Neural crest cell (in vitro differentiated cells): Measurements from ENCODE around the gene TRIM71. TPM values are rescaled to one million over a fixed set of nuclear protein-coding genes. Genes with fewer than 3 reads are reported as not detected.

Experiments
- DNase-seq: peaks from one replicate; pipeline ENCODE4 v3.0.0; 2021; ENCODE audit warnings: low read depth, mixed read lengths, low spot score
- H3K27ac Mint-ChIP-seq: one replicate; pipeline ENCODE4 v1.8.0; 2021; ENCODE audit warnings: mild to moderate bottlenecking, mixed read lengths; ENCODE audit not compliant: unreplicated experiment
- H3K27me3 Mint-ChIP-seq: 2 replicates; pipeline ENCODE4 v1.8.0; 2021; ENCODE audit warnings: low read depth, mild to moderate bottlenecking, mixed read lengths
- H3K36me3 Mint-ChIP-seq: 2 replicates; pipeline ENCODE4 v1.8.0; 2021; ENCODE audit warnings: low read depth, mild to moderate bottlenecking, mixed read lengths
- H3K4me1 Mint-ChIP-seq: 2 replicates; pipeline ENCODE4 v1.8.0; 2021; ENCODE audit warnings: mixed read lengths
- H3K4me3 Mint-ChIP-seq: one replicate; pipeline ENCODE4 v1.8.0; 2021; ENCODE audit warnings: mild to moderate bottlenecking, mixed read lengths
- H3K9me3 Mint-ChIP-seq: 2 replicates; pipeline ENCODE4 v1.8.0; 2021; ENCODE audit warnings: mixed read lengths
- total RNA-seq: library from RNA; stranded (reverse); gene quantifications from 2 replicates; pipeline ENCODE4 v1.2.1, GENCODE V29; 2021
- TF ChIP-seq, protein P1 (sequence below): fragments of 200-600 bp; sonication (generic); conservative IDR thresholded peaks from 2 replicates; pipeline ENCODE4 v1.5.0; 2021; ENCODE audit warnings: antibody characterized with exemption, mild to moderate bottlenecking

The TRIM71 gene
- total RNA-seq, 1 donor from 2014 or later: 92.4 TPM

DNA sequence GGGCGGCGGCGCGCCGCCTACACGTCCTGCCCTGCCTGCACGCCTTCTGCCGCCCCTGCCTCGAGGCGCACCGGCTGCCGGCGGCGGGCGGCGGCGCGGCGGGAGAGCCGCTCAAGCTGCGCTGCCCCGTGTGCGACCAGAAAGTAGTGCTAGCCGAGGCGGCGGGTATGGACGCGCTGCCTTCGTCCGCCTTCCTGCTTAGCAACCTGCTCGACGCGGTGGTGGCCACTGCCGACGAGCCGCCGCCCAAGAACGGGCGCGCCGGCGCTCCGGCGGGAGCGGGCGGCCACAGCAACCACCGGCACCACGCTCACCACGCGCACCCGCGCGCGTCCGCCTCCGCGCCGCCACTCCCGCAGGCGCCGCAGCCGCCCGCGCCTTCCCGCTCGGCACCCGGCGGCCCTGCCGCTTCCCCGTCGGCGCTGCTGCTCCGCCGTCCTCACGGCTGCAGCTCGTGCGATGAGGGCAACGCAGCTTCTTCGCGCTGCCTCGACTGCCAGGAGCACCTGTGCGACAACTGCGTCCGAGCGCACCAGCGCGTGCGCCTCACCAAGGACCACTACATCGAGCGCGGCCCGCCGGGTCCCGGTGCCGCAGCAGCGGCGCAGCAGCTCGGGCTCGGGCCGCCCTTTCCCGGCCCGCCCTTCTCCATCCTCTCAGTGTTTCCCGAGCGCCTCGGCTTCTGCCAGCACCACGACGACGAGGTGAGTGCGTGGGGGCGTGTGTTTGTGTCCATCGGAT is 602 bp downstream of the TRIM71 start:
- peaks cover 13% of the 10 kb centered on the region for H3K27me3 Mint-ChIP-seq
- H3K36me3 Mint-ChIP-seq: peaks cover 23% of the 10 kb centered on the region
- no peak for DNase-seq
- TF ChIP-seq, protein P1, sequence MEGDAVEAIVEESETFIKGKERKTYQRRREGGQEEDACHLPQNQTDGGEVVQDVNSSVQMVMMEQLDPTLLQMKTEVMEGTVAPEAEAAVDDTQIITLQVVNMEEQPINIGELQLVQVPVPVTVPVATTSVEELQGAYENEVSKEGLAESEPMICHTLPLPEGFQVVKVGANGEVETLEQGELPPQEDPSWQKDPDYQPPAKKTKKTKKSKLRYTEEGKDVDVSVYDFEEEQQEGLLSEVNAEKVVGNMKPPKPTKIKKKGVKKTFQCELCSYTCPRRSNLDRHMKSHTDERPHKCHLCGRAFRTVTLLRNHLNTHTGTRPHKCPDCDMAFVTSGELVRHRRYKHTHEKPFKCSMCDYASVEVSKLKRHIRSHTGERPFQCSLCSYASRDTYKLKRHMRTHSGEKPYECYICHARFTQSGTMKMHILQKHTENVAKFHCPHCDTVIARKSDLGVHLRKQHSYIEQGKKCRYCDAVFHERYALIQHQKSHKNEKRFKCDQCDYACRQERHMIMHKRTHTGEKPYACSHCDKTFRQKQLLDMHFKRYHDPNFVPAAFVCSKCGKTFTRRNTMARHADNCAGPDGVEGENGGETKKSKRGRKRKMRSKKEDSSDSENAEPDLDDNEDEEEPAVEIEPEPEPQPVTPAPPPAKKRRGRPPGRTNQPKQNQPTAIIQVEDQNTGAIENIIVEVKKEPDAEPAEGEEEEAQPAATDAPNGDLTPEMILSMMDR: no peak
- H3K4me1 Mint-ChIP-seq: peaks cover 71% of the 10 kb centered on the region
- H3K9me3 Mint-ChIP-seq: no peaks in the 10 kb centered on the region
- H3K4me3 Mint-ChIP-seq: peak overlapping the region; percentile 96
- peak overlapping the region; percentile 94 for H3K27ac Mint-ChIP-seq

DNA sequence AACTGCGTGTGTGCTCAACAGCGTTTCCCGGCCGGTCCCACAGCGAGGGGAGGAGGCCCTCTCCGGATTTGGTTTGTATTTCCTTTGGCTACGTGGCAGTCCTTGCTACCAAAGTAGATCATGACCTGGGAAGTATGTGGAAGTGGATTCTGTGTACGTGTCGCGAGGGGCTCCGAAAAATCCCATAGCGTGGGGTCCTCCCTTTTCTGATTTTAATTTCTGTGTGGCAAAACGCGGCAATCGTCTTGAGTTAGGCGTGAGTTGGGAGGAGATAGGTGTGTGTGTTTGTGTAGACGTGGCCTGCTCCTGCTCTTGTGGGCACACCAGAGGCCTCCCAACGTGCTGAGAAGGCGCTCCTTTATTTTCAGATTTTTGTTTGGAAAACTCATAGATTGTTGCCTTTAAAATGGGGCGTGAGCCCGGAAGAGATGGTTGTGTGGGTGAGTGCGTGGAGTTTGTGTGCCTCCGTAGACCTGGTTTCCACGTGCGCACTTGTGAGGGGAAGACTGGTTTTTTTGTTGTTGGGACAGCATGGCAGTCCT is 1.2 kb downstream of the TRIM71 start:
- Mint-ChIP-seq H3K4me1 (peaks cover 71% of the 10 kb centered on the region), H3K4me3 (peak overlapping the region; percentile 96), H3K27ac (peak overlapping the region; percentile 94), H3K27me3 (peaks cover 13% of the 10 kb centered on the region), H3K9me3 (no peaks in the 10 kb centered on the region), H3K36me3 (peaks cover 25% of the 10 kb centered on the region)
- no peak for DNase-seq
- TF ChIP-seq, protein P1: no peak

DNA sequence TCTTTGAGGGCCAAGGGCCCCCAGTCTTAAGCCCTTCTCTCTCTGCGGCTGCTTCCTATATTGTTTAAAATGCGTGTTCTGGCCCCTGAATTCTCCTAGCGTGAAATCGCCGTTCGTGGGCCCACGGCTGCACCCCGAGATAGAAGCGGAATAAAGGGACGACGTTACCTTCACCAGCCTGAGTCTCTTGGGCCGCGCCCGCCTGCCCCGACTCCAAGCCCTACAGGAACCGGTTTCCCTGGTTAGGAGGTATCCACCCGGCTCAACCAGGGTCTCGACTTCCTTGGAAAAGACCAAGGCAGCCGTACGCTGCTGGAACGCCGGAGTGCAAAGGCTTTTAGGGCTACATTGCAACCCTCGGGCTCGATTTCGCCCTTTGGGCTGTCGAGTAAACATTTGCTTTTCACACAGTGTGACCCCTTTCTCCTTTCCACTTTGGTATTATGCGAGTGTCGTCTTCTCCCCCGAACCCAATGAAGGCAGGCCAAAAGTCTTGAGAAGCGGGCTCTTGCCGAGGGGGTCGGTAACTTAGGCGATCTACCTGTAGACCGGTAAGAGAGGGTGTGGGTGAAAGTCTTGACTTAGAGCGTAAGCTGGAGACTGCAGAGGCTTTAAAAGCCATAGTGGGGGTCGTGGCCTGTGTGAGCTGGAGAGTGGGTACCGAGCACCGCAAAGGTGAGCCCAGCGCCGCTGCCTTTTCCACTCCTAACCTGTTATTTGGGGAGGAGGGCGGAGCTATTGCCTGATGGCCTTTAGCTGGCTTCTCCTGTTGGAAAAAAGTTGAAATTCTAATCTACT is 2.0 kb downstream of the TRIM71 start:
- DNase-seq: no peak
- TF ChIP-seq, protein P1: no peak
- Mint-ChIP-seq H3K4me1 (peaks cover 66% of the 10 kb centered on the region), H3K36me3 (peaks cover 25% of the 10 kb centered on the region), H3K27me3 (peaks cover 13% of the 10 kb centered on the region), H3K9me3 (no peaks in the 10 kb centered on the region), H3K4me3 (peak overlapping the region; percentile 96), H3K27ac (no peak overlapping the region)

DNA sequence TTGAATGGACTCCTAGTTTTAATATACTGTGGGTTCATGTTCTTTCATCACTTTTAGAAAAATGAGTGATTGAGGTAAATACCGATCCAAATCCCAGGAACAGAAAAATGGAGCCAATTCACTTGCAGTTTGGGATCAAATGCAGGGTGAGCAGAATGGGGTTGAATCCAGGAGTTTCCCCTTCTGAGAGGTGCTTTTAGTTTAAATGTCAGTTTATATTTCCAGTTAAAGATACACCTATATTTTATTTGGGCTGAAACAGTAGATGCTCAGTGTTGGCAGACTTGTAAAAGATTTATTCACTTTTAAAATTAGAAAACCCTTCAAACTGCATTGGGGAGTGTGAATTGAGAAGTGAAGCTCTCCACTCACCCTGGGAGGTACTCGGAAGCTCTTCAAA is 2.6 kb downstream of the TRIM71 start:
- no peaks in the 10 kb centered on the region for H3K9me3 Mint-ChIP-seq

More for the DNA sequence above, 2.6 kb downstream of the TRIM71 start:
- Mint-ChIP-seq H3K36me3 (peaks cover 25% of the 10 kb centered on the region), H3K27ac (no peak overlapping the region), H3K4me1 (peaks cover 66% of the 10 kb centered on the region), H3K27me3 (peaks cover 13% of the 10 kb centered on the region), H3K4me3 (peak overlapping the region; percentile 96)
- TF ChIP-seq, protein P1: no peak
- no peak for DNase-seq
